Measurements from ENCODE around the gene NUDT17. TPM values are rescaled to one million over a fixed set of nuclear protein-coding genes. Genes with fewer than 3 reads are reported as not detected.

The NUDT17 gene
- total and polyA plus RNA-seq, 2 of the 8 experiments (the other 6 are each of a cell fraction or from before 2014, with no cell fraction given): 2.7 to 4.1 TPM

DNA sequence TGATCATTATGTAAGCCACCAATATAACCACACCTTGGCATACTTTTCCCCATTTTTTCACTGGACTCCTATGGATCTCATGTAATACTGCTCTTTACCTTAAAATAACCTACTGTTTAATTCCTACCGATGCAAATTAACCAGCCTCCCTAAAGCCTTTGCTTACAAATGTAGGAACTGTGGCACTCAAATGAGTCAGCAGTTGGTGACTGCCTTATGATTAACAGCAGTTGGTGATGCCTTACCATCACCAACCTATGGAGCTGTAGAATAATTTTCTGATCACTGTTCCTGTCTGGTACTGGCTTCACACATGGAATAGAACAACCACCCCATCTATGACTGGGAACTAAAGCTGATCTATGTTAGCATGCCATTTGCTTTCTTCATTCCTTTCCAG is 7.8 kb upstream of the NUDT17 start (continued):
- TF ChIP-seq CHD7 (IDR thresholded peaks at IDR 0.05; ENCODE audit: insufficient replicate concordance, low read length): no peak
- TF ChIP-seq SIN3A (conservative IDR thresholded peaks at IDR 0.05 in 1 of 2, IDR thresholded peaks at IDR 0.05 in 1 of 2; ENCODE audit: low read depth in 1 of 2, low read length in 2 of 2): no peak
- no peak for TF ChIP-seq BRCA1 (IDR thresholded peaks at IDR 0.05; ENCODE audit: low read depth, low read length)
